ENCODE data around the gene PNCK. TPM values are rescaled to one million over a fixed set of nuclear protein-coding genes. Genes with fewer than 3 reads are reported as not detected.
A peak's percentile ranks its signal among the peaks of the same experiment; 100 is the strongest.

The PNCK gene
- total RNA-seq, 2 donors from 2014 or later: 1.9 to 11.1 TPM

- intact Hi-C loops (cut with DNase I): loop anchor here (5.0 to 10.0 kb wide), 3 partner anchors 116 to 713 kb away; no protein-coding TSS in a partner anchor
These were observed 5.6 kb downstream of the PNCK start for GRCh38 chrX:153667956-153668396.

DNA sequence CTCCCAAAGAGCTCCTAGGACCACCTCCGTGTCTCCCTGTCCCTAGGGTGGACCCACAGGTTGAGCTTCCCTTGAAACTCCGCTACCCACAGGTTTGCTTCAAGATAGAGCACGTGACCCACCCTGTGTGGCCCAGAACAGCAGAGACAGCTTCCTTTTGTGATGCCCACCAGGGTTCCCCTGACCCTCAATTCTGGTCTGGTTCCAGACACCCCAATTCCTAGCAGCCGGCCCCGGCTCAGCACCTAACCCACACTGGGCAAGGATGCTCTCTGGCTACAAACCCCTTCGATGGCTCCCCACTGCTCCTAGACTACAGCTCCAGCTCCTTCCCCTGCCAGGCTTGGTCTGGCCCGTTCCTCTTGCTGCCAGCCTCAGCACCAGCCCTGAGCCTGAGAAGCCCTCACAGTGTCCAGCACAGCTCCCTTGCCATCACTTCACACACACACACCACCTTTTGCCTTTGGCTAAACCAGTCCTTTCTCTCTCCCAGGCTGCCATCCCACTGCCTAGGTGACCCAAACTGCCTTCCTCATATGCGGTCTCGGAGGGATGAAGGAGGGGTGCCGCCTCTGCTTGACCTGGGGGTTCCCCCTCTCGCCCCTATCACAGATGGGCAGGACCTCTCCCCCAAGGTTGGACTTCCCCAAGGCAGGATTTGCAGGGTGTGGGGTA, 6.2 kb downstream of the PNCK start:
- H3K27ac ChIP-seq: no peak overlapping the region
- no peaks in the 10 kb centered on the region for H3K27me3 ChIP-seq
- no peaks in the 10 kb centered on the region for H3K36me3 ChIP-seq
- no peak overlapping the region for H3K9ac ChIP-seq (ENCODE audit: low read depth in 2 of 2, low read length in 2 of 2)
- no peaks in the 10 kb centered on the region for H3K4me1 ChIP-seq
- DNase-seq: no peak
- intact Hi-C loops (cut with DNase I): loop anchor here (5.0 to 10.0 kb wide), 3 partner anchors 115 to 713 kb away; no protein-coding TSS in a partner anchor
- TF ChIP-seq, protein P1, sequence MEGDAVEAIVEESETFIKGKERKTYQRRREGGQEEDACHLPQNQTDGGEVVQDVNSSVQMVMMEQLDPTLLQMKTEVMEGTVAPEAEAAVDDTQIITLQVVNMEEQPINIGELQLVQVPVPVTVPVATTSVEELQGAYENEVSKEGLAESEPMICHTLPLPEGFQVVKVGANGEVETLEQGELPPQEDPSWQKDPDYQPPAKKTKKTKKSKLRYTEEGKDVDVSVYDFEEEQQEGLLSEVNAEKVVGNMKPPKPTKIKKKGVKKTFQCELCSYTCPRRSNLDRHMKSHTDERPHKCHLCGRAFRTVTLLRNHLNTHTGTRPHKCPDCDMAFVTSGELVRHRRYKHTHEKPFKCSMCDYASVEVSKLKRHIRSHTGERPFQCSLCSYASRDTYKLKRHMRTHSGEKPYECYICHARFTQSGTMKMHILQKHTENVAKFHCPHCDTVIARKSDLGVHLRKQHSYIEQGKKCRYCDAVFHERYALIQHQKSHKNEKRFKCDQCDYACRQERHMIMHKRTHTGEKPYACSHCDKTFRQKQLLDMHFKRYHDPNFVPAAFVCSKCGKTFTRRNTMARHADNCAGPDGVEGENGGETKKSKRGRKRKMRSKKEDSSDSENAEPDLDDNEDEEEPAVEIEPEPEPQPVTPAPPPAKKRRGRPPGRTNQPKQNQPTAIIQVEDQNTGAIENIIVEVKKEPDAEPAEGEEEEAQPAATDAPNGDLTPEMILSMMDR (IDR thresholded peaks at IDR 0.05): no peak
- no peak overlapping the region for H3K4me3 ChIP-seq
- H3K9me3 ChIP-seq: no peaks in the 10 kb centered on the region

More at GRCh38 chrX:153667956-153668396, 5.6 kb downstream of the PNCK start:
- Histone ChIP-seq H3K9me3 (no peaks in the 10 kb centered on the region), H3K27me3 (no peaks in the 10 kb centered on the region), H3K4me1 (no peaks in the 10 kb centered on the region), H3K27ac (no peak overlapping the region), H3K9ac (ENCODE audit: low read depth in 2 of 2, low read length in 2 of 2) (no peak overlapping the region), H3K36me3 (no peaks in the 10 kb centered on the region), H3K4me3 (no peak overlapping the region)
- TF ChIP-seq, protein P1 (IDR thresholded peaks at IDR 0.05): peak; percentile 60
- DNase-seq: peak; percentile 79

GRCh38 chrX:153665726-153666306, 7.8 kb downstream of the PNCK start:
- intact Hi-C loops (cut with DNase I): loop anchor here (5.0 to 10.0 kb wide), 3 partner anchors 114 to 711 kb away; no protein-coding TSS in a partner anchor
- DNase-seq: no peak
- peaks cover 10% of the 10 kb centered on the region for H3K27me3 ChIP-seq
- no peaks in the 10 kb centered on the region for H3K9me3 ChIP-seq
- TF ChIP-seq, protein P1 (IDR thresholded peaks at IDR 0.05): no peak
- H3K27ac ChIP-seq: no peak overlapping the region
- no peaks in the 10 kb centered on the region for H3K36me3 ChIP-seq
- H3K9ac ChIP-seq (ENCODE audit: low read depth in 2 of 2, low read length in 2 of 2): no peak overlapping the region
- no peaks in the 10 kb centered on the region for H3K4me1 ChIP-seq
- no peak overlapping the region for H3K4me3 ChIP-seq

DNA sequence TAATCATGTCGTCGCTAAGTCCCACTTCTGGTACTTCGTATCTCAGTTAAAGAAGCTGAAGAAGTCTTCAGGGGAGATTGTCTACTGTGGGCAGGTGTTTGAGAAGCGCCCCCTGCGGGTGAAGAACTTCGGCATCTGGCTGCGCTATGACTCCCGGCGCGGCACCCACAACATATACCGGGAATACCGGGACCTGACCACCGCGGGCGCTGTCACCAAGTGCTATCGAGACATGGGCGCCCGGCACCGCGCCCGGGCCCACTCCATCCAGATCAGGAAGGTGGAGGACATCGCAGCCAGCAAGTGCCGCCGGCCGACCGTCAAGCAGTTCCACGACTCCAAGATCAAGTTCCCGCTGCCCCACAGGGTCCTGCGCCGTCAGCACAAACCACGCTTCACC, 11.3 kb downstream of the PNCK start:
- no peaks in the 10 kb centered on the region for H3K36me3 ChIP-seq
- peaks cover 17% of the 10 kb centered on the region for H3K27me3 ChIP-seq
- H3K27ac ChIP-seq: no peak overlapping the region
- TF ChIP-seq, protein P1 (IDR thresholded peaks at IDR 0.05): no peak
- no peaks in the 10 kb centered on the region for H3K9me3 ChIP-seq
- intact Hi-C loops (cut with DNase I): loop anchor here (10.0 kb wide), 1 partner anchor 707 kb away; no protein-coding TSS in a partner anchor
- H3K9ac ChIP-seq (ENCODE audit: low read depth in 2 of 2, low read length in 2 of 2): no peak overlapping the region
- H3K4me3 ChIP-seq: no peak overlapping the region
- DNase-seq: peak; percentile 61
- no peaks in the 10 kb centered on the region for H3K4me1 ChIP-seq

- TF ChIP-seq, protein P1 (IDR thresholded peaks at IDR 0.05): no peak
- H3K27ac ChIP-seq: no peak overlapping the region
- peaks cover 17% of the 10 kb centered on the region for H3K27me3 ChIP-seq
- no peak for DNase-seq
- intact Hi-C loops (cut with DNase I): no loop called here
- H3K36me3 ChIP-seq: no peaks in the 10 kb centered on the region
- H3K9ac ChIP-seq (ENCODE audit: low read depth in 2 of 2, low read length in 2 of 2): no peak overlapping the region
- no peak overlapping the region for H3K4me3 ChIP-seq
- H3K4me1 ChIP-seq: no peaks in the 10 kb centered on the region
- no peaks in the 10 kb centered on the region for H3K9me3 ChIP-seq
These were observed 14.3 kb downstream of the PNCK start for GRCh38 chrX:153659268-153659667.
